Dermis microvascular lymphatic vessel endothelial cell (primary cell): Measurements from ENCODE around the gene AGK. TPM values are rescaled to one million over a fixed set of nuclear protein-coding genes. Genes with fewer than 3 reads are reported as not detected.
A peak's percentile ranks its signal among the peaks of the same experiment; 100 is the strongest.

ENCODE experiments used
- DNase-seq, 2 donors: peaks; one replicate each; pipeline versions ENCODE4 v3.0.0 to v3.0.0-alpha.2; 2010; ENCODE audit warnings: low read depth in 2 of 2
- total RNA-seq: library from RNA; depleted of rRNA; stranded (reverse); fragments of >200 nt; gene quantifications from 2 replicates; pipeline ENCODE4 v1.2.1, GENCODE V29; 2014

Gene AGK
- total RNA-seq, 1 donor from 2014 or later, result 18.0 TPM

GRCh38 chr7:141702047-141702567 is 150.9 kb downstream of the AGK start, which contains the start of gene DENND11:
Gene DENND11, minus strand, starts transcription at chr7:141702166. Its CDS starts 13 bp downstream, at chr7:141702153.
- peak in 1 of 2 donors; percentile 68 for DNase-seq

DNA sequence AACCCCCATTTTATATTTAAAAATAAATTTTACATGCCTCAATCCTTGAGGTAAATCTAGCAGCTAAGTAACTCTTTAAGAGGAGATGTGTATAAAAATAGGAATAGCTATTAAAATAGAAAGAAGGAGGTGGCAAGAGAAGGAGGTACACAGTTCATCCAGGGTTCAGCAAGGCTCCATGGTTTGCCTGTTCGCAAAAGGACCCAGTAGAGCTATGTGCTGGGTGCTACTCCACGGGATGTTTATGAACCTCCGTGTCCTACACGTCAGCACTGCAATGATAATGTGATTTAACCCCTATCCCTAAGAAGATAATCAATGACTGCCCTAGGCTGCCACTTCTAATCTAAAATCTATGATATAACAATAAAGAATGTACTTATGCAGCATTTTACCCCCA is 151.7 kb downstream of the AGK start:
- DNase-seq, result no peak

- no peak for DNase-seq
Measured at GRCh38 chr7:141704112-141704511, 152.9 kb downstream of the AGK start.

DNA sequence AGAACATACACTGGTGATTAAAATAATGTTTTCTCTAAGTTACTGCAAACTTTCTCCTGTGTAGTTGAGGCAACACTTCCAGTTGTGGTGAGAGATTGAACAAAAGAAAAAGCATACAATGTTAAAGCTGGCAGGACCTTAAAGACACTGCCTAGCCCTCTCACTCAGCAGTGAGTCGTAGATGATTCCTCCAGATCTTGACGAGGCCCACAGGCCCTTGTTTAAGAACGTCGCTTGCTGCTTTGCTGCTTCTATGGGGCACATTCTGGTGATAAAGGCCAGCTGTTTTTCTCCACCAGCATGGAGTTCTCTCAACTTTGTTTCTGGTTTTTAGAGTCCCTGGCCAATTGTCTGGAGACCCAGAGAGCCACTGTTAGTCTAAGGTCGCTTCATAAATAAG is 153.5 kb downstream of the AGK start:
- DNase-seq, result no peak

Other genes starting within 250 kb of the AGK start
- 78.3 and 116 TPM in 2 replicates for gene DENND11, start 150.8 kb downstream of the AGK start, total RNA-seq
- under 0.01 and 0.13 TPM in 2 replicates for gene WEE2, start 156.9 kb downstream of the AGK start, total RNA-seq
- gene SSBP1, start 186.9 kb downstream of the AGK start, total RNA-seq, result 84.1 and 132 TPM in 2 replicates
- gene TAS2R3, start 212.7 kb downstream of the AGK start, total RNA-seq, result 0.26 and 0.89 TPM in 2 replicates
- gene TAS2R4, start 225.3 kb downstream of the AGK start, total RNA-seq, result 0.26 and 0.51 TPM in 2 replicates
- gene TAS2R5, start 238.8 kb downstream of the AGK start, total RNA-seq, result 0.26 and 0.51 TPM in 2 replicates